ENCODE measurements around the gene CCDC90B.
"Not testable (repeated sequence)": the region's sequence is repeated elsewhere in the genome, so short reads cannot be mapped to it uniquely, and the experiment has no call there.

CCDC90B gene

DNA sequence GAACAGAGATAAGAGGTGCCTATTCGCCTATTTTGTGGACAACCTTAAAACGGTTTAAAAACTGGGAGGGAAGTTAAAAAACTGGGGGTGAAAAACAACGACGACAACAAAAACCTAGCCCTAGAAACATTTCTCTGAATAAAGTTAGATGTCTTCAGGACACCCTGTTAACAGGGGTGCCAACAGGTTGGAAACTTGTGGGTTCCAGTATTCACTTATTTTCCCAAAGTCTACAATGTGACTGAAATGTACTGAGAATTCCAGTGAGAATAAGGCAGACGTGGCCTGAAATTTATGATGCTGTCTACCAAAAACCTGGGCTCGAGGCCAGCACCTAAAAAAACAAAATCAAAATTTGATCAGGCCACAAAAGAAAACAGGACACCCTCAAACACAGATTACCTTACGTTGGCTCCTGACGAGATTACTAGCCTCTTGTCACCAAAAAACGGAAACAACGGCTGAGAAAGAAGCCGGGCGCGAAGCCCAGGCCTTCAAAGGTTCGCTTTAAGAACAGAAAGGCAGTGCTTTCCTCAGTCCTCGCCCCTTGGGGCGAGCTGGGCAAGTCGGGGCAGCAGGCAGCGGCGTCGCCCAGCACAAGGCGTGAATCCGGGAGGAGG, 906 bp downstream of the CCDC90B start:
- peak in 1 of 2 donors; percentile 70 for DNase-seq

DNA sequence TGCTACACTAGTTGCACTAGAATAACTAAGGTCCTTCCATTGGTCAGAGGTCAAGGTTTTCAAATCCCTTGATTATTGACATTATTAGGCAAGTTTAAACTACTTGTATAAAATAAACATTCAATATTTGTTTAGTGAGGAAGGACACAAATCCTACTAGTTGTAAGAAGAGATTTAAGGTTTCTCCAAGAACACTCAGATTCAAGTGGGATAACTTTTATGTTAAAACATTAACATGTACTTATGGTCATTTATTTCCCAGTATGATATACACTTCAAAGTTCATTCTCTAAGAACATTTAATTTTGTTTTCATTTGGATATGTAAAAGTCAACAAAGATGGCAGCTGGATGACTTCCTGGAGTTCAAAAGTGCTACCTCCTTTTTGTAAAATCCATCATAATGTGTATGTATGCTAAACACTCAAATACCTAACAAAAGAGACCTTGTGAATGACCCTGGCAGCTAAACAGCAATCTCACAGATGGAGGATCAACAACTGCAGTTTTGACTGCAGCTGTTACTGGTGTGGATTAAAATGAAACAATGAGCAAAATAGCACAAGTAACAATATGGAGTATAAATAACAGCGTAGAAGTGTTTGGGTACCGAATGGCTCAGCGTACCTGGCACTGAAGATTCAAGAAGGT, 1.5 kb downstream of the CCDC90B start:
- no peak for DNase-seq

DNA sequence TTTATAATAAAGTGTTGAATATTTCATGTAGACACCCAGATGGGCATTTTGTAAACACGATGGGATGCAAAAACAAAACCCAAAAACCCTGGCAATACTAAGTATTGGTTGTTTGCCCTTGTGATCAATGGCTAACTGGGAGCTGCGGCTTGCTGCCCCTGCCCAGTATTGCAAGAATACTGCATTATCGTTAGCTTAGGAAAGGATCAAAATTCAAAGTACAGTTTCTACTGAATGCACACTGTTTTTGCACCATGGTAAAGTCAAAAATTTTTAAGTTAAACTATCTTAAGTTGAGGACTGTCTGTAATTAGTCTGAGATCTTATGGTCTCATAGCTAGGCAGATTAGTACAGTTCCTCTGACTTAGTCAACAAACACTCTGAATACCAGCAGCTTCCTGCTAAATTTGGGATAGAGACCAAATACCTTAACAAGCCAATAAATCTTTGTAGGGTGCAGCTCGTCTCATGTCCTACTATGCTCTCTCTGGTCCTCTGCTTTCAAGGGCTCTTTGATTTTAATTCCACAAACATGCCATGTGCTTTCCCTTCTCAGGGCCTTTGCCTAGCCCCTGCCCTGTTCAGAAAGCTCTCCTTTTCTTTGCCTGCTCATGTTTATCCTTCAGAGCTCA, 4.0 kb downstream of the CCDC90B start:
- DNase-seq = no peak

DNA sequence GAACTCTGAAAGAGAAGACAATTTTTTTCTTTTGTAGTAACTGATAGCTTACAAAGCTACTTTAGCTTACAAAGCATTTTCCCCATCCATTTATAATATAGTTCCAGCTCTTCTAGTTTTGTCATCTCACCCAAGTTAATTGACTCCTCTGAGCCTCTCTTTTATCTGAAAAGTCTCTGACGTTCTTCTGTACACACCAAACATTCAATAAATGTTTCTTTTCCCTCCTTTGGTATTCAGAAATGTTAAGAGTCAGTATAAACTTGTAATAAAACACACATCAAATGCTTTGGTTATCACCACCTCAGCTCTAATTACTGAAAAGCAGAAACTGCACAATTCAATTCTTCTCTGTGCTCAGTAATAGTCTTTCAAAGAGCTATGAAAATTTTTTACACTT, 5.9 kb downstream of the CCDC90B start:
- no peak for DNase-seq

DNA sequence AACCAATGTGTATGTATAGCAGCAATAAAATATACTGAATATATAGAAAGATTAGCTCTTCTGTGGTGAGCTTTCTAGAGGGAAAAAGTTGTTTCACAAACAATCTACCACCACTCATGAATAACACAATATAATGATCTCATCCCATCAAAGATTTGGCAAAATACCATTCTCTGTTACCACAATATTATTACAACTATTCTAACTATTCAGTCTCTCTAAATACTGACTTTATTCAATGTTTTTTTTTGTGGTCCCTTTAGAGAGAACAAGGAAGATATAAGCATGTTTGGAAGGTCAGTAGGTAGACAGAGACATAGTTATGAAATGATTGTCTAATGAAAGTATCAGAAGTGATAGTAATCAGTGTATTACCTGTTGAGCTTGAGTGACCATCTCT, 7.8 kb downstream of the CCDC90B start:
- no peak for DNase-seq

DNA sequence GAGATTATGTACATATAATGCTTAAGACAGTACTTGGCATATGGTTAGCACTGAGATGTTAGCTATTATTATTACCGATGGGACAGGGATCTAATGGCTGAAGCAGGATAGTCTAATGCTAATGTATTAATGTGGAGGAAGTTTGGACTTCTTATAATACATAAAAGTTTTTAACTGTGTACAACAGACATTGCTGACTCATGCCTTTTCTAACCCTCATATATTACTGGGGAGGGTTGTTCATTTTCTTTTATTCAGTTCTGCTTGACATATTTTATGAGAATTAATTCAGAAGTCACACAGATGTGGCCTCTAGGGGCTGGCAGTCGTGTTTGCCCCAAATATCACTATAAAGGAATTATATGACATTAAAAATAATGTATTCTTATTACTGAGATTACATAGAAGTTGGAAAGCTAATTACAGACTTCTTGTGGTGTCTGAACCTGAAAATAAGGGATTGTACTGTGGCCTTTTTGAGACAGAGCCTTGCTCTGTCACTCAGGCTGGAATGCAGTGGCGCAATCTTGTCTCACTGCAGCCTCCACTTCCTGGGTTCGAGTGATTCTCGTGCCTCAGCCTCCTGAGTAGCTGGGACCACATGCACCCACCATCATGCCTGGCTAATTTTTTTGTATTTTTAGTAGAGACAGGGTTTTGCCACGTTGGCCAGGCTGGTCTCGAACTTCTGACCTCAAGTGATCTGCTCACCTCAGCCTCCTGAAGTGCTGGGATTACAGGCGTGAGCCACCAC, 10.1 kb downstream of the CCDC90B start:
- DNase-seq = no peak

DNA sequence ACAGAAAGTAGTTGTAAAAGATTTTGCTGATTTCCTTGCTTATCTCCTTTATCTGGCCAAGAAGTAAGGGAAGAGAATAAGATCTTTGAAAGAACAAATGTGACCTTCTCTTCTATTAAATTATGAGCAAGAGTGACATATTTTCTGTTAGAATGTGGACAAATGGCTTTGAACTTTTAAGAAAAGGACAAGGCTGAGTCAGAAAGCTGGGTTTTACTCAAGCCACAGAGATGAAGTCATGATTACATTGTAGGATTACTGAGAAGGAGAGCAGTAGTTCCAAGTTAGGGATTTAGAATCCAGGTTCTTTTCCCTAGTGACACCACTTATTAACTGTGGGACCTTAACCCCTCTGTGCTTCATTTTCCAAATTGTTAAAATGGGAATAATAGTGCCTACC, 13.5 kb downstream of the CCDC90B start:
- no peak for DNase-seq

DNA sequence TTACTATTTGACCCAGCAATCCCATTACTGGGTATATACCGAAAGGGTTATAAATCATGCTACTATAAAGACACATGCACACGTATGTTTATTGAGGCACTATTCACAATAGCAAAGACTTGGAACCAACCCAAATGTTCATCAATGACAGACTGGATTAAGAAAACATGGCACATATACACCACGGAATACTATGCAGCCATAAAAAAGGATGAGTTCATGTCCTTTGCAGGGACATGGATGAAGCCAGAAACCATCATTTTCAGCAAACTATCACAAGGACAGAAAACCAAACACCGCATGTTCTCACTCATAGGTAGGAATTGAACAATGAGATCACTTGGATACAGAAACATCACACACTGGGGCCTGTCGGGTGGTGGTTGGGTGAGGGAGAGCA, 14.4 kb downstream of the CCDC90B start:
- not testable (repeated sequence) for DNase-seq

DNA sequence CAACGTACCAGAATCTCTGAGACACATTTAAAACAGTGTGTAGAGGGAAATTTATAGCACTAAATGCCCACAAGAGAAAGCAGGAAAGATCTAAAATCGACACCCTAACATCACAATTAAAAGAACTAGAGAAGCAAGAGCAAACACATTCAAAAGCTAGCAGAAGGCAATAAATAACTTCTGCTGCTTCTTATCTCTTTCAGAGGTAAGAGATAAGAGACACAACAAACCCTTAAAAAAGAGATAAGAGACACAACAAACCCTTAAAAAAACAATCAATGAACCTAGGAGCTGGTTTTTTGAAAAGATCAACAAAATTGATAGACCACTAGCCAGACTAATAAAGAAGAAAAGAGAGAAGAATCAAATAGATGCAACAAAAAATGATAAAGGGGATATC, 17.1 kb downstream of the CCDC90B start:
- DNase-seq = not testable (repeated sequence)

DNA sequence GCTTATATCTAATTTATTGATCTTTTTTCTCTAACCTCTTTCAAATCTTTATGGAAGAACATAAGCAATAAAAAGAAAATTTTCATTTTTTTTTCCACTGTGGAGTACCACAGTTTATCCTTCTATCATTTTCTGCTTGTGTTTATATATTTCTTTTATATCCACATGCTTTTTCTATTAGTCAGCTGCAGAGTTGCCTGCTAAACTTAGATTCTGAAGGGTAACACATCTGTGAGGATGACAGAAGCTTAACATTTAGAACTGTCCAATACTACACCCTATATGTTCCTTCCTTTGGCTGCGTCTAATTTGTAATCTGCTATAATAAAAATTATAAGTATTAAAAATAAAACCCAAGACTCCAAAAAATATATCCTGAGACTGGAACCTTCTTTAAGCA, 20.8 kb downstream of the CCDC90B start:
- no peak for DNase-seq

DNA sequence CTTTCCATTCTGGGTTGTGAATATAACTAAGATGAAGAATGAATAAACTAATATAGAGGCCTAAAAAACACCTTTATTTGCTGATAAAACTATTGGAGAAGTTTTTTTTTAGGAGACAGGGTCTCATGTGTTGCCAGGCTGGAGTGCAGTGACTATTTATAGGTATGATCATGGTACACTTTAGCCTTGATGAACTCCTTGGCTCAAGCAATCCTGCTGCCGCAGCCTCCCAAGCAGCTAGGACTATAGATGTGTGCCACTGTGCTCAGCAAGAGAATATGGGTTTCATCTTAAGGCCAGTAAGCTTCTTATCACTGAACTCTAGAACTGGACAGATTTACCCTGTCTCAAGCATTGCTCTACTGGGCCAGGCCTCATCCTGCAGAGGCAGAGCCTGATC, 26.6 kb downstream of the CCDC90B start:
- DNase-seq = no peak

DNA sequence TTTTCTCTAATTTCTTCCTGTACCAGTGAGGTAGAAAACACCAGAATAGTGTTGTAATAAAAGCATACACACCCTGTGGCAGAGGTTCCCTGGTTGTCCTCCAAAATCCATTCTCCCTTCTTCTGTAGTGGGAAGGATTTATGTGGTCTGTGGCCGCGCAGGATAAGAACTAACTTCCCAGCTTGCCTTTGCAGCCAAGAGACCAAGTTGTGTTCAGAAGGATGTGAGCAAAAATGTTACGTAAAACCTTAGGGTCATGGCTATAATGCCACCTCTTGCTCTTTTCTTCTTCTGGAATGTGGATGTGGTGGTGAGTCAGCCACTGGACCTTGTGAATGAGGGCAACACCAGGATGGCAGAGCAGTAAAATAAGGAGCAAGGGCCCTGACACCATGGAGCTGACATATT, 28.4 kb downstream of the CCDC90B start:
- DNase-seq = no peak

DNA sequence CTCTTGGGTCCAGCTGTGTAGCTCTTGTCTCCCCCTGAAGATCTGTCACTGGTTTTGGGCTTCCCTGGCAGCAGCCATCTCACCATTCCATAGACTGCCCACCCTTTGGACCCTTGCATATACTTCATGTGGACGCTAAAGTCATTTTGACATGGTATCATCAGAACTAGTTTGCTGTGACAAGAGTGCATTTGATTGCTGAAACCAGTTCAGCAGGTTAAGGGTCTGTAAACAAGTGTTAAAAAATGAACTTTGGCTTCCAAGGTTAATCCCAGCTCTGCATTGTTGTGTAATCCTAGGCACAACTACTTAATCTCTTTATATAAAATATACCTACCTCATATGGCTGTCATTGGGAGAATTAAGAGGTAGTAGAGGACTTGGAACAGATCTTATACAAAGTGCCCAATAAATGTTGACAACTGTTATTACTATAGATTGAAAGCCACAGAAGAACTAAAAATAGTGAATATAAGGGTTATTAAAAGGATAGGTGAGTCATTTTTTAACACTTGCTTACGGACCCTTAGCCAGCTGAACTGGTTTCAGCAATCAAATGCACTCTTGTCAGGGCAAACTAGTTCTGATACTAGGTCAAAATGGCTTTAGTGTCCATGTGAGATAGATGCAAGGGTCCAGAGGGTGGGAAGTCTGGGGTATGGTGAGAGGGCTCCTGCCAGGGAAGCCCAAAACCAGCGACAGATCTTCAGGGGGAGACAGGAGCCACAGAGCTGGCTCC, 29.4 kb downstream of the CCDC90B start:
- no peak for DNase-seq

DNA sequence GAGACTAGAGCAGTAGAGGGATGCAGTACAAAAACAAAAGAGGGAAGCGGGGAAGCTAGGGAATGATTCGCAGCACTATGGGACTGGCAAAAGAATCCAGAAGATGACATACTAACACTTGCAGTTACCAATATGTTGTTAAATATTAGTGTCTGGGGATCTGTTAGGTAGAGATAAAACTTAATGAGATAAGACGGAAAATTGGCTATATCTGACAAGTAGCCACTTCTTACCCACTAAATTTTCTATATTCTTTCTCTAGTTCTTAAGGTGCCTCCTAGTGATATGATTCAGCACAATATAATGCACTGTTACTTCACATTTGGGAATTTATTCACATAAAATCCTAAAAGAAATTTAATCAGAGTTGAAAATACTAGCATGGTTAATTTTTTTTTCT, 30.8 kb downstream of the CCDC90B start:
- DNase-seq = no peak

DNA sequence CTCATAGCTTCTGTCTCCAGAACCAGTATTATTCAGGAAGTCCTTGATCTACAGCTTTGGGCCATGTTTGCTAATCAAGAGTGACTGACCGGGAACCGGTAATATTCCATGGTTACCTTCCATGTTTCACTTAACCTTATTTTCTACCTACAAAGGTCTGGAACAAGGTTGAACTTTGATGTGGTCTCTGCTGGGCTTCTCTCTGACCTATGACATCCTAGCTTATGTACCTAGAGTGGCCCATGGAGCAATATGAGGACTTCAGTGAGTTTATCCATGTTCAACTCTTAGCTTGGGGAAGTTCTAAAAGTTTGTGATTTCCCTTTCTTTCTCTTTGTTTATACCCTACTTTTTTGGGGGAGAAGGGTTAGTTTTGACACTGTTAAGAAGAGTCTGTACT, 33.2 kb downstream of the CCDC90B start:
- no peak for DNase-seq

DNA sequence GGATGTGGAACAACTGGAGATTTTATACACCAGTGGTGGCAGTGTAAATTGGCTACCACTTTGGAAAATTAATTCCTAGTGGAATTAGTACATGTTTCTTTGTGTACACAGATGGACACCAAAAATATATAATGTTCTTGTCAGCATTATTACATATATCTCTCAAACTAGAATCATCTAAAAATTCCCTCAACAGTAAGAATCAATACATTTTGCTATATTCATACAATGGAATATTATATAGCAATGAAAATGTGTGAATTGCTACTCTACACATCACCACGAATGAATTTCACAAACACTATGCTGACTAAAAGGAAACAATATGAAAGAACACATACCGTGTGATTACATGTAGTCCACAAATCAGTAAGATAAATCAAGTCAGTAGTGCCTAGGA, 33.9 kb downstream of the CCDC90B start:
- DNase-seq = no peak

DNA sequence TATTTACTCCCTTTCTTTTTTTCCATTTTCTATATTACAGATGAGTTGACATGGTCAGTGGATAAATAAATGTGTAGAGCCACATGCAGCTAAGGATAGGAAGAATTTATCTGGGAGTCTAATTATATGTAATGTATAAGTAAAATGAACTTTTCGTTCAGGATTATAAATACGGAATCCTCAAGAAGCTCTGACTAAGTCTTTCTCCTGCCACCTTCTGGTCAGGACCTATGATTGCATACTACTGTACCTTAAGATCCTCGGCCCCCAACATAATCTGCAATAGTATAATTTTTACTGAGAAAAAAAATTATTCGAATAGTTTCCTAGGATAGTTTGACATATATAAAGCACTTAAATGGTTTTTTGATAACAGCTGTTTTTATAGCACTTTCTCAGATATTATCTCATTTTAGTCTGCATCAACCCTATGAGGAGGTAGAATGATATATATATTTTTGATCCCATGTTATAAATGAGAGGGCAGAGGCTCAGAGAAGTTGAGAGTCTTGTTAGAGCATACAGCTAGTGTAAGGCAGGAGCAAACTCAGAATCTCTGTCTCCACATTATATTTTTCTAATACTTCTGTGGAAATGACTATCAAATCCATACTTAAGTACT, 36.1 kb downstream of the CCDC90B start:
- peak in 1 of 2 donors; percentile 41 for DNase-seq

DNA sequence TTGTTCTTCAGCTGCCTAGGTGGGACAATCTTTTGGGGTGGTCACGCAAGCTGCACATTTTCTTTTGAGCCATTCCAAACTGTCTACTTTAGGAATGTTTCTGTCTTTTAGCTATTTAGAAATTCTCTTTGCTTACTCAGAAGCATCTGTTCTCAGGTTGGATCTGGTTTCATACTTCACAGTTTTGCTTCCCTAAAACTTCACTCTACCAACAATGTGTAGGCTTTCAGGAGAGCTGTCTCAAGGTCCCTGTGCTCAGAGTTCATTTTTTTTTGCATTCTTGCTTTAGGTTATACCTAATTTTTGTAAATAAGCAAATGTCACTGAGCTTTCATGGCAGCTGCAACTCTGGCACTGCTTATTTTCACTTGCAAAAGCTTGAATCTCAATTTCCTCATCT, 36.7 kb downstream of the CCDC90B start:
- DNase-seq = no peak

DNA sequence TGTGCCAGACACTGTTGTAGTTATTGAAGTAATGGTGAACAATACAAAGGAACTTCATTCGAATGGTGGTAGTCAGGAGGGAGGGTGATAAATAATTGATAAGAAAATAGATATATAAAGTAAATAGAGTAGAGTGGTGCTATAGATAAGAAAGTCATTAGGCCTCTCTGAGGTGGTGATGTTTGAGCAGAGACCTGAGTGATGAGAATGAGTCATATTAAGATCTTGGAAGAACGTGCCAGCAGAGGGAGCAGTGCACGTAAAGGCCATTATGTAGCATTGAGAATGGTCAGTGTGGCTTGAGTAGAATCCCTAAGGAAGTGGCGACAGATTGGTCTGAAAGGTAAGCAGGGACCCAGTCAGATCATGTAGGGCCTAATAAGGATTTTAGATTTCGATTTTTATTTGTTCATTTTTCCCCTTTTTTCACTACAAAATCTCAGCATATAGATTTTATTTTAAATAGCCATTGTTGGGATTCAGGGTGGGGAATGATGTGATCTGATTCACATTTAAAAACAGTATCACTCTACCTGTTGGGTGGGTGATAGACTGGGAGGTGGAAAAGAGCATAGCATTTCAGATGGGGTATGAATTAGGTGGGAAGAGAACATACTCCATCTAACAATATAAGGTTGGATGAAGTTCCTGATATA, 44.7 kb downstream of the CCDC90B start:
- no peak for DNase-seq

DNA sequence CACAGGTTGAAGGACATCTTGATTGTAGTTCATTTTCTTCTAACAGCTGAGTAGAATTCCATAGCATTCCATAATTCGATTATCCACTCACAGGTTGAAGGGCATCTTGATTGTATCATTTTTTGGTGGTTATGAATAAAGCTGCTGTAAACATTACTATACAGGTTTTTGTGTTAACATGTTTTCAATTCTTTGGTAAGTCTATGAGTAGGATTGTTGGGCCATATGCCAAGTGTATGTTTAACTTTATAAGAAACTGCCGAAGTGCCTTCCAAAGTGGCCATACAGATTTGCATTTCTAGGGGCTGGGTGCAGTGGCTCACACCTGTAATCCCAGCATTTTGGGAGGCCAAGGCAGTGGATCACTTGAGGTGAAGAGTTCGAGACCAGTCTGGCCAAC, 48.1 kb downstream of the CCDC90B start:
- DNase-seq = no peak

DNA sequence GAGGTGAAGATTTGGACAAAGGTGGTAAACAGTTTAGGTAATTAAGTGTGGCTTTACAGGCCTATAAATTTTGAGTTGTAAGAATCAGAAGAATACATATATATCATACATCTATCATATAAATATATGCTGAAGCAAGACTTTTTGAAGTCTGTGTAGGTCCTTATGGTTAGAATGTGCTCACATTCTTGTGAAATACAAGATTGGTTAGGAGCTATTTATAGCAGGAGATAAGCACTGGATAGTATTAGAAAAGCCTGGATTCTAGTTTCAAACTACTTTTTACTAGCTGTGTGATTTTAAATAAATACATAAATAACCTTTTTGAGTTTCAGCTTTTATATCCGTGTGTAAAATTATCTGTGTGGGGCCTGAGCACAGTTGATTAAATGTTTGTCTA, 50.3 kb downstream of the CCDC90B start:
- no peak for DNase-seq

DNA sequence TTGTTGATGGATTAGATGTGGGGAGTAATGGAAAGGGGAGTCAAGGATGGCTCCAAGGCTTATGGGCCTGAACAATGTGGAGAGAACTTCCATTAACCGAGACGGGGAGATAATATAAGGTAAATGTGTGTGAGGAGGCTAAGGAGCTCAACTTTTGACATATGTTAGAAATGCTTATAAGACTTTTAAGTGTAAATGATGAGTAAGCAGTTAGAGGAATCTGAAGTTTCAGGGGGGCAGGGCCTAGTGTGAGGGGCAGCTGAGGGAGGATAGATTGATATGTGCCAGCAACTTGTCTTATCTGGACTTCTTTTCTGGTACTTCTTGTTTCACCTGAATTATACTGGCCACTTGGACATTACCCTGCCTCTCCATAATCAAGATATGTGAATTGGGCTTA, 62.7 kb downstream of the CCDC90B start:
- DNase-seq = no peak
